Smooth muscle cell (in vitro differentiated cells): ENCODE measurements around the gene ADCY9. TPM values are rescaled to one million over a fixed set of nuclear protein-coding genes. Genes with fewer than 3 reads are reported as not detected.

Experiments
- DNase-seq: peaks from one replicate; lab custom pipeline; 2025; ENCODE audit not compliant: unreplicated experiment; lab: John Stamatoyannopoulos, UW
- H2AFZ ChIP-seq: fragments of 200-600 bp; sonication (generic); 2 replicates; pipeline ENCODE4 v1.6.0; 2016; ENCODE audit warnings: antibody characterized with exemption, low read depth, mild to moderate bottlenecking
- H3F3A ChIP-seq: fragments of 200-600 bp; sonication (generic); 2 replicates; pipeline ENCODE4 v1.6.0; 2017; ENCODE audit warnings: antibody characterized with exemption, low read depth
- H3K27ac ChIP-seq: fragments of 200-600 bp; sonication (generic); 2 replicates; pipeline ENCODE4 v1.5.1; 2016; ENCODE audit warnings: low read depth, mild to moderate bottlenecking
- H3K27me3 ChIP-seq: fragments of 200-600 bp; sonication (generic); 2 replicates; pipeline ENCODE4 v1.6.1; 2016; ENCODE audit warnings: low read depth, mild to moderate bottlenecking
- H3K36me3 ChIP-seq: fragments of 200-600 bp; sonication (generic); 2 replicates; pipeline ENCODE4 v1.5.1; 2016; ENCODE audit warnings: low read depth
- H3K4me1 ChIP-seq: fragments of 200-600 bp; sonication (generic); 2 replicates; pipeline ENCODE4 v1.5.1; 2016; ENCODE audit warnings: low read depth
- H3K4me2 ChIP-seq: fragments of 200-600 bp; sonication (generic); 2 replicates; pipeline ENCODE4 v1.6.0; 2016; ENCODE audit warnings: mild to moderate bottlenecking
- H3K4me3 ChIP-seq: fragments of 200-600 bp; sonication (generic); 2 replicates; pipeline ENCODE4 v1.5.1; 2016; ENCODE audit warnings: mild to moderate bottlenecking
- H3K79me2 ChIP-seq: fragments of 200-600 bp; sonication (generic); 2 replicates; pipeline ENCODE4 v1.6.0; 2016; ENCODE audit warnings: low read depth, mild to moderate bottlenecking
- H3K9ac ChIP-seq: fragments of 200-600 bp; sonication (generic); 2 replicates; pipeline ENCODE4 v1.6.0; 2016; ENCODE audit warnings: low read depth
- H3K9me3 ChIP-seq: fragments of 200-600 bp; sonication (generic); replicated peaks from 2 replicates; pipeline ENCODE4 v1.5.1; 2016; ENCODE audit warnings: low read depth
- H4K20me1 ChIP-seq: fragments of 200-600 bp; sonication (generic); 2 replicates; pipeline ENCODE4 v1.6.0; 2016; ENCODE audit warnings: low read depth
- CTCF ChIP-seq: fragments of 200-600 bp; sonication (generic); IDR thresholded peaks from 2 replicates; pipeline ENCODE4 v1.5.1; 2017; ENCODE audit warnings: borderline replicate concordance, mild to moderate bottlenecking, antibody characterized with exemption; ENCODE audit not compliant: insufficient read depth, poor library complexity, severe bottlenecking
- WGBS: methylation state at CpG from one replicate; pipeline ENCODE4 v1.1.7; 2016; ENCODE audit warnings: low lambda C conversion rate; 5-methylcytosine and 5-hydroxymethylcytosine counted together
- polyA plus RNA-seq: library from polyadenylated mRNA; unstranded; fragments of >200 nt; fragmentation: Nextera tagmentation; extraction: Ambion mirVana; gene quantifications from 2 replicates; pipeline ENCODE4 v1.2.1, GENCODE V29; 2016
- total RNA-seq: library from RNA; depleted of rRNA; stranded (reverse); fragments of >200 nt; gene quantifications from 2 replicates; pipeline ENCODE4 v1.2.3, GENCODE V29; 2014

The ADCY9 gene
- total and polyA plus RNA-seq, 2 experiments from 2014 or later, result 7.2 to 8.9 TPM

- H3K4me2 ChIP-seq, result no peak overlapping the region
Observed at GRCh38 chr16:4016005-4016352, 100.3 kb downstream of the ADCY9 start.

GRCh38 chr16:4015275-4016004, 100.8 kb downstream of the ADCY9 start:
- Histone ChIP-seq H3K27ac (no peak overlapping the region), H4K20me1 (no peaks in the 10 kb centered on the region), H3F3A (no peaks in the 10 kb centered on the region), H3K9ac (no peak overlapping the region), H3K4me1 (no peaks in the 10 kb centered on the region), H3K79me2 (no peaks in the 10 kb centered on the region), H3K36me3 (no peaks in the 10 kb centered on the region), H3K4me3 (no peak overlapping the region), H3K27me3 (no peaks in the 10 kb centered on the region), H3K9me3 (no peaks in the 10 kb centered on the region), H2AFZ (no peak overlapping the region), H3K4me2 (no peak overlapping the region)
- 71% methylated on average over 20 of the region's 20 CpGs for WGBS
- no peak for DNase-seq
- TF ChIP-seq CTCF, result no peak

More at GRCh38 chr16:4016005-4016352, 100.3 kb downstream of the ADCY9 start:
- Histone ChIP-seq H3K4me1 (no peaks in the 10 kb centered on the region), H4K20me1 (no peaks in the 10 kb centered on the region), H2AFZ (no peak overlapping the region), H3K27ac (no peak overlapping the region), H3K4me3 (no peak overlapping the region), H3K9ac (no peak overlapping the region), H3K27me3 (no peaks in the 10 kb centered on the region), H3K79me2 (no peaks in the 10 kb centered on the region), H3K9me3 (no peaks in the 10 kb centered on the region), H3F3A (no peaks in the 10 kb centered on the region), H3K36me3 (no peaks in the 10 kb centered on the region)
- 89% methylated on average over 3 of the region's 3 CpGs for WGBS
- TF ChIP-seq CTCF, result no peak
- no peak for DNase-seq

- Histone ChIP-seq H3K36me3 (no peaks in the 10 kb centered on the region), H3K9me3 (no peaks in the 10 kb centered on the region), H3F3A (no peaks in the 10 kb centered on the region), H2AFZ (no peak overlapping the region), H3K4me1 (no peaks in the 10 kb centered on the region), H3K27me3 (no peaks in the 10 kb centered on the region), H3K9ac (no peak overlapping the region), H3K4me2 (no peak overlapping the region), H3K4me3 (no peak overlapping the region), H4K20me1 (no peaks in the 10 kb centered on the region), H3K27ac (no peak overlapping the region), H3K79me2 (no peaks in the 10 kb centered on the region)
- no peak for DNase-seq
- TF ChIP-seq CTCF, result no peak
- WGBS, result 89% methylated on average over 15 of the region's 15 CpGs
Observed at GRCh38 chr16:4011940-4012629, 104.2 kb downstream of the ADCY9 start.
